ENCODE data around the gene RASGRF2.

DNA sequence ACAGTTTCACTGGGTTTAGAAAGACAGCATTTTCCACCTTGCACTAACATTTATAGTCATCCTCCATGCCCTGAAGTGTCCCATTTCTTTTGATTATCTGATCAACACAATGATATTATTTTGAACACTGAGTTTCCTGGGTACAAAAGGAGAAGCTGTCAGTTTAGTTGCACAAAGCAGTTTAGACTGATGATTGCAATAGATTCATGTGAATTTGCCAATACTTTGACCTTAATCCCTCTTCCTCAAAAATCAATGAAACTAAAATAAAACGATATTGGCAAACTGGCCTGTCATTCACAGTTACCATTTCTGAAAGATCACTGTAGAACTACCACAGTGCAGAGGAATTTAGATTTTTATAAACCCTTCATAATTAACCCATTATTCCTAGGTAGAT is 34.2 kb upstream of the RASGRF2 start:
- TF ChIP-seq POLR2A (IDR thresholded peaks at IDR 0.05), result no peak
- TF ChIP-seq, protein P1, sequence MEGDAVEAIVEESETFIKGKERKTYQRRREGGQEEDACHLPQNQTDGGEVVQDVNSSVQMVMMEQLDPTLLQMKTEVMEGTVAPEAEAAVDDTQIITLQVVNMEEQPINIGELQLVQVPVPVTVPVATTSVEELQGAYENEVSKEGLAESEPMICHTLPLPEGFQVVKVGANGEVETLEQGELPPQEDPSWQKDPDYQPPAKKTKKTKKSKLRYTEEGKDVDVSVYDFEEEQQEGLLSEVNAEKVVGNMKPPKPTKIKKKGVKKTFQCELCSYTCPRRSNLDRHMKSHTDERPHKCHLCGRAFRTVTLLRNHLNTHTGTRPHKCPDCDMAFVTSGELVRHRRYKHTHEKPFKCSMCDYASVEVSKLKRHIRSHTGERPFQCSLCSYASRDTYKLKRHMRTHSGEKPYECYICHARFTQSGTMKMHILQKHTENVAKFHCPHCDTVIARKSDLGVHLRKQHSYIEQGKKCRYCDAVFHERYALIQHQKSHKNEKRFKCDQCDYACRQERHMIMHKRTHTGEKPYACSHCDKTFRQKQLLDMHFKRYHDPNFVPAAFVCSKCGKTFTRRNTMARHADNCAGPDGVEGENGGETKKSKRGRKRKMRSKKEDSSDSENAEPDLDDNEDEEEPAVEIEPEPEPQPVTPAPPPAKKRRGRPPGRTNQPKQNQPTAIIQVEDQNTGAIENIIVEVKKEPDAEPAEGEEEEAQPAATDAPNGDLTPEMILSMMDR (IDR thresholded peaks at IDR 0.05), result no peak
- TF ChIP-seq POLR2AphosphoS5 (IDR thresholded peaks at IDR 0.05), result no peak

Data from transverse colon (tissue), 4 donors.